VCaP (cell line): ENCODE data around the gene LMTK3.
A peak's percentile ranks its signal among the peaks of the same experiment; 100 is the strongest.

Experiments used
- H3K27ac ChIP-seq: fragments of 450-650 bp; 2 replicates; pipeline ENCODE4 v1.5.1; 2017
- CTCF ChIP-seq: fragments of 450-650 bp; conservative IDR thresholded peaks from 2 replicates; pipeline ENCODE4 v1.5.1; 2017; ENCODE audit warnings: mild to moderate bottlenecking, moderate library complexity

Gene LMTK3

GRCh38 chr19:48501494-48502349 is 9.9 kb downstream of the LMTK3 start:
- TF ChIP-seq CTCF, result no peak
- H3K27ac ChIP-seq, result peak overlapping the region; percentile 78

GRCh38 chr19:48500830-48501493 is 10.7 kb downstream of the LMTK3 start:
- H3K27ac ChIP-seq, result peak overlapping the region; percentile 78

GRCh38 chr19:48499316-48500090 is 12.1 kb downstream of the LMTK3 start:
- no peak for TF ChIP-seq CTCF
- H3K27ac ChIP-seq, result no peak overlapping the region

More at GRCh38 chr19:48500830-48501493, 10.7 kb downstream of the LMTK3 start:
- TF ChIP-seq CTCF, result no peak

- no peak for TF ChIP-seq CTCF
- no peak overlapping the region for H3K27ac ChIP-seq
Observed at GRCh38 chr19:48498595-48499311, 12.9 kb downstream of the LMTK3 start.

GRCh38 chr19:48497728-48498594 is 13.7 kb downstream of the LMTK3 start:
- H3K27ac ChIP-seq, result peak overlapping the region; percentile 49; the same call in 1 of the 2 replicates
- no peak for TF ChIP-seq CTCF

GRCh38 chr19:48496959-48497727 is 14.5 kb downstream of the LMTK3 start:
- H3K27ac ChIP-seq, result peak overlapping the region; percentile 49; the same call in 1 of the 2 replicates

More at GRCh38 chr19:48496959-48497727, 14.5 kb downstream of the LMTK3 start:
- TF ChIP-seq CTCF, result no peak
